Activated naive CD8-positive, alpha-beta T cell treated with anti-CD3 and anti-CD28 coated beads, Interleukin-2, amount 50 U/mL, for 16 hours (primary cell): ENCODE measurements around the gene AEBP1.

Experiments
- DNase-seq: peaks from one replicate; pipeline ENCODE4 v3.0.0-alpha.2; 2020; ENCODE audit warnings: low read depth, low spot score

AEBP1 gene

DNA sequence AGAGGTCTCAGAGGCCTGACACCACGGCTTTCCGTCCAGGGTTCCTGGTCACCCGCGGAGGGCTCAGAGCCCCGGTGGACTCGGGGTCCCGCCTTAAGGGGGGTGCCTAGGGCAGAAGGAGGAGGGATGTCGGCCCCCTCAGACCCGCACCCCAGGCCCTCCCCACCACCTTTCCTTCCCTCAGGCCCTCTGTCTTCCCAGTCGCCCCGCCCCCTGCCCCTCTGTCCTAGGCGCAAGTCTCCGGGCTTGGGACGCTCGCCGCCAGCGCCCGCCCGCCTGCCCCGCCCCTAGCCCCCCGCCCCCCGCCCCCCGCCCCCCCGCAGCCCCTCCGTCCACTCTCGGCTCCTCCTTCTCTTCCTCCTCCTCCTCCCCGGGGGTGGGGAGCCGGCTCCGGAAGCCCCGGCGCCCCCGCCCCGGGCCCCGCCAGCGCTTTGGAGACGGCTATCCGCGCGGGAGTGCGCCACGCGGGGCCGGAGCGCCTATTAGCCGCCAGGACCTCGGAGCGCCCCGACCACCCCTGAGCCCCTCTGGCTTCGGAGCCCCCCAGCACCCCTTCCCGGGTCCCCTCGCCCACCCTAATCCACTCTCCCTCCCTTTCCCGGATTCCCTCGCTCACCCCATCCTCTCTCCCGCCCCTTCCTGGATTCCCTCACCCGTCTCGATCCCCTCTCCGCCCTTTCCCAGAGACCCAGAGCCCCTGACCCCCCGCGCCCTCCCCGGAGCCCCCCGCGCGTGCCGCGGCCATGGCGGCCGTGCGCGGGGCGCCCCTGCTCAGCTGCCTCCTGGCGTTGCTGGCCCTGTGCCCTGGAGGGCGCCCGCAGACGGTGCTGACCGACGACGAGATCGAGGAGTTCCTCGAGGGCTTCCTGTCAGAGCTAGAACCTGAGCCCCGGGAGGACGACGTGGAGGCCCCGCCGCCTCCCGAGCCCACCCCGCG lies at the start of gene AEBP1:
TSS of gene AEBP1 (plus strand) at position 423 of the 937 bp plus-strand sequence. CDS start at position 744, 321 bp downstream.
- no peak for DNase-seq

DNA sequence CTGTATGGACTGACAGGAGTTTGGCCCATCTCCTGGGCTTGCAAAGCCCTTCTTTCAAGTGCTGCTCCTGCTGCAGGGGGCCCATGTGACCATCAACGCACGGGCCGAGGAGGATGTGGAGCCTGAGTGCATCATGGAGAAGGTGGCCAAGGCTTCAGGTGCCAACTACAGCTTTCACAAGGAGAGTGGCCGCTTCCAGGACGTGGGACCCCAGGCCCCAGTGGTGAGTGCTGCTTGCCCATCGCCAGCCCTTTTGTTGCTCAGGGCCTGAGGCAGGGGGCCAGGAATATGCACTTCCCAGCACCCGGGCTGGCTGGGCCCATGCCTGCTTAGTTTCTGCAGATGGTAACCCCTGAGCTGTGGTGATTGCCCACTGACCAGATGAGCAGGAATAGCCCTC lies 47.5 kb upstream of the AEBP1 start:
- DNase-seq: no peak

DNA sequence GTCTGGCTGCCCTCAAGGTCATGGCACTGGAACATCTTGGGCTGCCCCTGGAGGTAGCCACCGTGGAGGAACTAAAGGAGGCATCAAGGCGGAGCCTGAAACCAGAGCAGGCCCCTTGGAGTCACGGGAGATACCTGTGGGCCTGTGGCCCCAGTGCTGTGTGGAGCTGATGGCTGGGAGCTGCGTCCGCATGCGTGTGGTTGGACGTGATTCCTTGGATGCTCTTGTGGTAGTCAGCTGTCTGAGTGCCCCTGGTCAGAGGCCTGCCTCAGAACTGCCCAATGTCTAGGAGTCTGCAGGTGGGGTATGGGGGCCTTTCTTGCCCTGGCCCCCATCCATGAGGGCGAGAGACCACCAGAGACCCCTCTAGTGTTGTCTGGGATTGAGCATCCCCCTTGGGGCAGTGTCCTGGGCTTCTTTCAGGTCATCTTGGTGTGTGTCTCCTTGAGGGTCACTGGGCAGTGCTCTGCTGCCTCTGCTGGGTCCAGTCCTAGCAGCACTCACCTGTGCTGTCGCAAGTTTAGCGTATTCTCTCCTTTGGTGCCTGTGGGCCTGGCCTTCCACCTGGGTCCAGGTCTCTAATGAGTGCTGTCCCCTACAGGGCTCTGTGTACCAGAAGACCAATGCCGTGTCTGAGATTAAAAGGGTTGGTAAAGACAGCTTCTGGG lies 46.8 kb upstream of the AEBP1 start:
- DNase-seq: no peak

GRCh38 chr7:44057849-44058758 lies 46.0 kb upstream of the AEBP1 start:
- no peak for DNase-seq

DNA sequence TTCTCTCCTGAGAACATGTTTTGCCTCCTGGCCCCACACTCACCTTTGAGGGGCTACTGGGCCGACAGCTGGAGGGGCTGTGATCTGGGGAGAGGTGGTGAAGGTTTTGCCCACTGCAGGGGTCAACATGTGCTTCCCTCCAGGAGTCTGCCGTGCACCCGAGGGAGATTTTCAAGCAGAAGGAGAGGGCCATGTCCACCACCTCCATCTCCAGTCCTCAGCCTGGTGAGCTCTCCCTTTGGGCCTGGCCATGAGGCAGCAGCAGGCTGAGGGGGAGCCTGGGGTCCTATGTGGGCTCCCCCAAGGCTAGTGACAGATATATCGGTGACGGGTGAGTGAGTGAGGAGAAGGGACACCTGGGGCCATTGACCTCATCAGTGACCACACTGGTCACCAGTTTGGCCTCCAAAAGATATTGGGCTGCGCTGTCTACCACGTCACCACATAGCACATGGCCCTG lies 45.4 kb upstream of the AEBP1 start:
- no peak for DNase-seq

DNA sequence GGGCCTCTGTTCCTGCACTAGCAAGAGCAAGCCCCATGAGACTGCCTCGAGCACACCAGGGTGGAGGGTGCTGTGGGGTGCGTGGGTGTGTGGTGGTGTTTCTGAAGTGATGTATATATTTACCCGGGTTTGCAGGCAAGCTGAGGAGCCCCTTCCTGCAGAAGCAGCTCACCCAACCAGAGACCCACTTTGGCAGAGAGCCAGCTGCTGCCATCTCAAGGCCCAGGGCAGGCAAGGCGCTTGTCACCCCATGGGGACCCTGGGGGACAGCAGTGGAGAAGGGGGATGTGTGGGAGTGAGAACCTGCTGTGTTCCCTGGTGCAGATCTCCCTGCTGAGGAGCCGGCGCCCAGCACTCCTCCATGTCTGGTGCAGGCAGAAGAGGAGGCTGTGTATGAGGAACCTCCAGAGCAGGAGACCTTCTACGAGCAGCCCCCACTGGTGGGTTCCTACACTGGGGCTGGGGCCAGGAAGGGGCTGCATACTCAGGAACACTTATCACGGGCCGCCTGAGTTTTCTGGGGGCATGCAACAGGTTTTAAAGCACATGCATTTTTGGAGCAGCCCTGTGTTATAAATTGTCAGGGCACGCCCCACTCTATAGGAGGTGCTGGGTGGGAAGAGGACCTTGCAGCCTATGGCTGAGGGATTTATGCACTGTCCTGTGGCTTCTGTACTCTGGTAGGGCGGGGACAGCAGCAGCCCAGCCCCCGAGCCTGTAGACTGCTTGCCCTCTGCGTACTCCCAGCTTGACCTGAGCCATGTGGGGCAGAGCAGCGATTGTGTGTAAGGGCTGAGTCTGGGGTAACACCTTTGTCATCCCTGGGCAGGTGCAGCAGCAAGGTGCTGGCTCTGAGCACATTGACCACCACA lies 44.7 kb upstream of the AEBP1 start:
- DNase-seq: no peak

DNA sequence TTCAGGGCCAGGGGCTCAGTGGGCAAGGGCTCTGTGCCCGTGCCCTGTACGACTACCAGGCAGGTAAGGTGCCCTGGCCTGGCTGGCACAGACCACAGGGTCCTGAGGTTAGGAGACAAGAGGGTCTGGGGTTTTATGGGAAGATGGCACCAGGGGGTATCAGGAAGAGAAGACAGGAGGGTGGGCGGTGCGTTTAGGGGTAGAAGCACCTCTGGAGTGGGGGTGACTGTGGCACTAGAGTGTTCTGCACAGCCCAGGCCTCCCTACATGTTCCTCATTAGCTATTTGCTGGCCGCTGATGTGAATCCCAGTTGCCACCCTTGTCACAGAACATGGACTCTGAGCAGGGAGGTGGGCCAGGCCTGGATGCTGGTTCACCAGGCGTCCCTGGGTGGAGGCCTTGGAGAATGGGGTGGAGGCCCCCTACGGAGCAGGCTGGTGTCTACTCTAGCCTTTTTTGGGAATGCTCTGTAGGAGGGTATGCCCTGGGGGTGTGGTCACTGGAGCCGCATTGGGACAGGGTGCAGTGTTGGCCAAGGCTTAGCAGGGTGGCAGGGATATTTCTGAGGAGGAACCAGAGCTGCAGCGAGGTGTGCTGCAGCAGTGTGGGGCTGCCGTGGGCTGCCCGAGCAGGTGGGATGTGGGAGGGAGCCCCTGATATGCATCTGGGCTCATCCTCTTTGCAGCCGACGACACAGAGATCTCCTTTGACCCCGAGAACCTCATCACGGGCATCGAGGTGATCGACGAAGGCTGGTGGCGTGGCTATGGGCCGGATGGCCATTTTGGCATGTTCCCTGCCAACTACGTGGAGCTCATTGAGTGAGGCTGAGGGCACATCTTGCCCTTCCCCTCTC lies 43.8 kb upstream of the AEBP1 start:
- DNase-seq: no peak

- DNase-seq: no peak
Observed at GRCh38 chr7:44060948-44061644, 43.0 kb upstream of the AEBP1 start.

- no peak for DNase-seq
Observed at GRCh38 chr7:44061645-44062179, 42.4 kb upstream of the AEBP1 start.

GRCh38 chr7:44062180-44062902 lies 41.8 kb upstream of the AEBP1 start:
- no peak for DNase-seq

DNA sequence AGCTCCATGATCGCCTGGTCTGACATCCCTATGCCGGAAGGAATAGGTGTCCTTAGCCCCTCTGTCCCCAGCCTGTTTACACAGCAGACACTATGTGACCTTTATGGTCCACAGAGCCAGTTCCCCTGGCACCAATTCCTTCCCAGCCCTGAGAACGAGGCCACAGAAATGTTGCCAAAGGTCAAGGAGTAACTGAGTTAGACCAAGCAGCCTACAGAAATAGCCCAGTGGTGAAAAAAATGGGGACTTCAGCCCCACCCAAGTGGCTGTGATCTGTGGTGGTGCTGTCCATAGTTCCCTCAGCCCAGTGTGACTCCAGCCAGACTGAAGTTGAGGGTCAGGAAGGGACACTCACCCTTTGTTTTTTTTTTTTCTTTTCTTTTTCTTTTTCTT lies 41.2 kb upstream of the AEBP1 start:
- DNase-seq: no peak

DNA sequence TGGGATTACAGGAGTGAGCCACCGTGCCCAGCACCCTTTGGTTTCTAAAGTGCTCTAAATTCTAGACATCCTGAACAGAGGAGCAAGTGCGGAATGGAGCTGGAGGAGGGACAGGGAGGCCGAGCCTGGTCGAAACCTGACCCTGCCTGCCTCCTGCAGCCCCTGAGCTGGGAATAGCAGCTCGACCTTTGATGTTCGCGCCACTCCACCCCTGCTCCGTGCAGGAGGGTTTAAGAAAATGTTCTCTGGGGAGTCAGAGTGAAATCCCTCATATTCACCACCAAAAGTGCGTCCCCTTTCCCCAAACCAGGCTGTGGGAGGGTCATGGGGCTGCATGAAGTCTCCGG lies 40.6 kb upstream of the AEBP1 start:
- DNase-seq: no peak

GRCh38 chr7:44063894-44064651 lies 40.1 kb upstream of the AEBP1 start:
- no peak for DNase-seq

DNA sequence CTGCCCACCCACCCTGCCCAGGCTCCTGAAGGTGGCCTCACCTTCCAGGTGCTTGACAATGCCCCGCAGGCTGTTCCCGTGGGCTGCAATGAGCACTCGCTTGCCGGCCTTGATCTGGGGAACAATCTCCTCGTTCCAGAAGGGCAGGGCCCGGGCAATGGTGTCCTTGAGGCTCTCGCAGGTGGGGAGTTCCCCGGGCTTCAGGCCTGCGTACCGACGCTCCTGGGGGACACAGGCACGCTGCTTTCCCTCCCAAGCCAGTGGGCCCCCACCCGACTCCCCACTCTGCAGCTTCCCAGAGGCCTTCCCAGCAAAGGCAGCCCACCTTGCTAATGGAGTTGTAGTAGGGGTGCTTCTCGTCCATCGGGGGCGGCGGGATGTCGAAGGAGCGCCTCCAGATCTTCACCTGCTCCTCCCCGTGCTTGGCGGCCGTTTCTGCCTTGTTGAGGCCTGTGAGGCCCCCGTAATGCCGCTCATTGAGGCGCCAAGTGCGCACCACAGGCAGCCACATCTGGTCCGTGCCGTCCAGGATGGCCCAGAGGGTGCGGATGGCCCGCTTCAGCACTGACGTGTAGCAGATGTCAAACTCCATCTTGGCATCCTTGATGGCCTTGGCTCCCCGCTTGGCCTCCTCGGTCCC lies 39.2 kb upstream of the AEBP1 start:
- no peak for DNase-seq

DNA sequence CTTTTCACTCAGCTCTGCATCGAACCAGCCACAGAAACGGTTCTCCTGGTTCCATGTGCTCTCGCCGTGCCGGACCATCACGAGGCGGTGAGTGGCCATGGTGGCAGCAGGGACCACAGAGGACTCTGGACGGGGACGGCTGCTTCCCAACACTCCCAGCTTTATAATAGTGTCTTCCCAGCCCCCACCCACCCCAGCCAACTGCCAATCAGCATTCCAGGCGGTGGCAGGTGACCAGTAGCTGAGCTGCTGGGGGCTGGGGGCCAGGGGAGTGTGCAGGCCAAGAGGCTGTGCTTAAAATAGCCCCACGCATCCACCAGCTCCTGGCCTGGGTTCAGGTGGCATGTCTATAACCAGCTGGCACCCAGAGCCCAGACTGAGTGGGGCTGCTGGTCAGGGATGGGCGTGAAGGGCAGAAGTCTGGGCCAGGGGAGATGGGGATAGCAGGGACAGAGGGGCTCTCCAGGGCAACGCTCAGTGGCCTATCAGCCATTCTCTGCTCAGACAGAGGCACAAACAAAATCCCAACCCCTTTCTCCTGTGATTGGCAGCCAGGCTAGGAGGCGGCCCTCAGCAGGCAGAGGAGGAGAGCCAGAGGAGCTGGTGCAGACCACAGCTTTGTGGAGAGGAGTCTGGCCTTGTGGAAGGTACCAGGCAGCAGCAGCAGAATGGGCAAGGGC lies 38.6 kb upstream of the AEBP1 start, which contains the start of gene PGAM2:
TSS of gene PGAM2 (minus strand) at position 137 of the 680 bp plus-strand sequence. CDS start at position 99, 38 bp downstream.
- no peak for DNase-seq

GRCh38 chr7:44066111-44066460 lies 38.1 kb upstream of the AEBP1 start:
- no peak for DNase-seq
